ENCODE results near the gene KAZN.
"Not testable (repeated sequence)": the region's sequence is repeated elsewhere in the genome, so short reads cannot be mapped to it uniquely, and the experiment has no call there.

The KAZN gene

DNA sequence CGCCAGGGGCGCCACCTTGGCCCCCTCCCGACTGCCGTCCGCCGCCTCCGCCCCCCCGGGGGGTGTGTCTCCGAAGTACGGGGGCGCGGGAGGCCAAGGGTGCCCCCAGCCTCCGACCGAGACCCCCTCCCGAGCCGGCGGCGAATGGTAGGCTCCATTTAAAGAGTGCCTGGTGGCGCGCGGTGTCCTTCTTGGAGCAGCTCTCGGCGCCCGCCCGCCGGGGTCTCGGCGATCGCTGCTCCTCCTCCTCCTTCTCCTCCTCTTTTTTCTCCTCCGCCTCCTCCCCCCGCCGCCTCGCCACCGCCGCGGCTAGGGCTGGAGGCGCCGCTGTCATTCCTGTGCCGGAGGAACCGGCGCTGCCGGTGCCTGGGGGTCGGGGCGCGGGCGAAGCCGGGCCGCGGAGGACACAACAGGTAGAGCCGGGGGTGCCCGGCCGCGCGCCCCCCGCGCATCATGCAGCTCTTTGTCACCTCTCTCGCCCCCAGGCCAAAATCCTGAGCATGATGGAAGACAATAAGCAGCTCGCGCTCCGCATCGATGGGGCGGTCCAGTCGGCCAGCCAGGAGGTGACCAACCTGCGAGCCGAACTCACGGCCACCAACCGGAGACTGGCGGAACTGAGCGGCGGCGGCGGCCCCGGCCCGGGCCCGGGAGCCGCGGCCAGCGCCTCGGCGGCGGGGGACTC lies at the start of gene KAZN:
Gene KAZN, plus strand, starts transcription at position 188 of the 685 bp plus-strand sequence.
- DNase-seq: peak; percentile 43

DNA sequence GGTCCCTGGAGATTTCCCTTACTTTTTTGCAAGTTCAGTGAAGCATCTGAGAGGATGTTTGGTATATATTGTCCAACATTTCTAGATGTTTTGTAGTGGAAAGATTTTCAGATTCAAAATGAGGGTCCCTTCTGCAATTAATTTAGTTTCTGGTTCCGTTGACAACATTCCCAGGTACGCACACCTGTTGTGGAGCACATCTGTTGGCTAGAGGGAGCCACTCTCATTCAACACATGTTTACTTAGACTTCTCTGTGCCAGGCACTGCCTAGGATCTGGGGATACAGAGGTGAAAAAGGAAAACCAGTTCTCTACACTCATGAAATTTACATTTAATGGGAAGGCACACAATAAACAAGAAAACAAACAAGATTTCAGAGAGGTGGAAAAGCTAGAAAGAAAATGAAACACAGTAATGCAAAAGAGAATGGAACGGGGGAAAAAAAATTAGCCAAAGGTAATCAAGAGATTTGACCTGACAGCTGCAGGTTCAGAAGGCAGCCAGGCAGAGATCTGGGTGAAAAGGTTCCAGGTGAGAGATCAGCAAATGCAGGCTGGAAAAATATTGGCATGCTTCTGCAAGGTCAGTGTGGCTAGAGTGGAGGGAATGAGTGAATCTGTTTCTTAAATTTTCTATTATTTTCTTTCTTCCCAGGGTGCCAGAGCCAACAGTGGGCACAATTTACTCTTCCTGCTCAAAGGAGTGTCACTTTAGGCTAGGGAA lies 48.4 kb upstream of the KAZN start:
- DNase-seq: peak; percentile 42

DNA sequence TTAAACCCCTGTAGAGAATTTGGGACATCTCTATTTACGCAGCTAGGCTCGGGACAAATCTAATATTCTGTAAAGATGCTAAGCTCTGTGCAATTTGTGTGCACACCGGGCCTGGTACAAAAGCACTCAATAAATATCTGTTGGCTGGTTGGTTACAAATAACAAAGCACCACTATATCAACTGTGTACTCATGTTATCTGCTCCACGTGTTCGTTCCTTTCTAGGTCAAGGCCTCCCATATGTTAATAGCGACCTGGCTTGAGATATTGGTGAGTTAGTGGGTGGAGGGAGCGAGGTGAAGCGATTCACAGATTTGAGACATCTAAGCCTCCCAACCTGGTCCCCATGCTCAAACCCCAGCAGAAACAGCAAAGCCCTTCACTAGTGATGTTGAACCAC lies 47.1 kb upstream of the KAZN start:
- DNase-seq: no peak

DNA sequence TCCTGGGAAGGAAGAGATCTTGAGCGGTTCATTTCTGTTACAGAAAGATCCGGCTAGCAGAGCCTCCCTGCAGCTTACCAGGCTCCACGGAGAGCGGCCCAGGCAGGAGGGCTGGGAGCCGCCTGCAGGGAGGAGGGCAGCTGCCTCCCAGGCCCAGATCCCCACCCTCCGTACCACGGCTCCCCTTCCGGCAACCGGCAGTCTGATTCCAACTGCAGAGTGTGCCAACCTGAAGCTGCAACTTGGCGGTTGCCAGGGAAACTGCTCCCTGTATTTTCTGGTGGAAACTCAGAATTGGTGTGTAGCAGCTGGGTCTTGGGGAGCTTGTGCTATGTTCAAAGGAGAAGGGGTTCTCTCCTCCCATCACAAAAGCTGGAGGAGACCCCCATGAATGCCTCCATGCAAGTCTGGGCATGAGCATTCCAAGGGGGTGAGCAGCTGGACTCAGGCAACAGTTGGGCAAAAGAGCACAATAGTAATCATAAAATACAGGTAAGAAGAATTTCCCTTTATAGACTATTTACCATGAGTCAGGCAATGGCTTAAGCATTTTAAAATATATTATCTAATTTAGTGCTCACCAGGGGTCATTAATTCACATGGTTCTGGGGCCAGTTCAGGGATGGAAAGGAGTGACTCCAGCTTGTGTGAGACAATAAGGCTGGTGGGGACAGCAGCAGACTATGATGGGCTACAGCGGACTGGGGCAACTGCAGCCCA lies 46.1 kb upstream of the KAZN start:
- DNase-seq: no peak

DNA sequence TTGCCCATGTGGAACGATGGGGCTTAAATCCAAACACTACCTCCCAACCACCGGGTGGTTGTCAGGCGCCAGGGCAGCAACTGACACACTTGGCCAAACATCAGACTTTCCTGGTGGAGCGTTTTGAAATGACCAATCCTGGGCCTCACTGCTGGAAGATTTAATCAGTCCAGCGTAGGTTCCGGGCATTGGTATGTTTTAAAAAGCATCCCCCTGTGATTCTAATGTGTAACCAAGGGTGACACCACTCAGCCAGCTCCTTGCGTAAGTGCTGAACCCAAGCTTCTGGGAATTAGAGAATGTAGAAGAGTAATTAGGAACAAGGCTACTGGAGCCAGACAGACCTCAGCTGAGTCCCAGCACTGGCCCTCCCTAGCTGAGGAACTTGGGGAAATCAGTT lies 44.8 kb upstream of the KAZN start:
- no peak for DNase-seq

DNA sequence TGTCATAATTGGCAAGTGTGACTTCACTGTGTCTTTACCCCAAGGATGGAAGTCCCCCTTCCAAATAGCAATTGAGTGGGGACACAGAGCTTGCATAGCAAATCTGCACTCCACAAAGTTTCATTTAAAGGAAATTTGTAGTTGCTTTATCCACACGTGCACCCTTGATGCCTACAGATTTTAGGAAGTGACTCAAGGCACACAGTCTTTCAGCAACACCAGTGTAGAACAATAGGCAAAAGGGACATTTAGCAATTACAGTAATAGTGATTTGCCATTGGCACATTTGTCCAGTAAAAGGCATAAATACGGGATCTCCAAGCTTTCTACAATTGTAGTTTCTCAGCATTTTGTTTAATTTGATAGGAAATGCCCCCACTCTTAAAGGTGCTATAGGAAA lies 43.4 kb upstream of the KAZN start:
- DNase-seq: no peak

DNA sequence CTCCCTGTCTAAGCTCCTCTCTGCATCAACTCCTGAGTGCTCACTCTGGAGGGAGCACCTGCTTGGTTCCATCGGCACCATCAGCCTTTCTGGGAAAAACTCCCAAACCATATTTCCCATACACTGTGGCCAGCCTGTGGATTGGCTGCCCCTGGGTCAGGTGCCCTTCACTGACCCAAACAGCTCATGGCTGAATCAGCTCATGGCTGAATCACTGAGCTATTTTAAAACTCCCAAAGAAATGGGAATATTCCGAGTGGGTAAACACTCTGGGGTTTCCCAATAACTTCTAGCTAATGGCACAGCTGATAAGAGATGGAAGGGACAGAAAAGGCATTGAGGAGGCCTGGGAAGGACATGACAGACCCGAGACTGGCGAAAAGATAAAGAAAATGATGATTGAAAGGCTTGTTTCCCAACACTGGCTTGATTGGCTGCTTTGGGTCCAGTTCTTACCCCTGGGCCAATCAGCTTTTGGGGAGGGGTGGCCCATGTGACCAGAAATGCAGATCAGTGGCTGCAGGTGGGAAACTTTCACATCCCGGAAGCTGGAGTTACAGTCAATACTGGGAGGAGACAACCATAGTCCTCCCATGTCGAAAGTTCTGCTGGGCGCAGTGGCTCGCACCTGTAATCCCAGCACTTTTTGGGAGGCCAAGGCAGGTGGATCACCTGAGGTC lies 37.3 kb upstream of the KAZN start:
- no peak for DNase-seq

DNA sequence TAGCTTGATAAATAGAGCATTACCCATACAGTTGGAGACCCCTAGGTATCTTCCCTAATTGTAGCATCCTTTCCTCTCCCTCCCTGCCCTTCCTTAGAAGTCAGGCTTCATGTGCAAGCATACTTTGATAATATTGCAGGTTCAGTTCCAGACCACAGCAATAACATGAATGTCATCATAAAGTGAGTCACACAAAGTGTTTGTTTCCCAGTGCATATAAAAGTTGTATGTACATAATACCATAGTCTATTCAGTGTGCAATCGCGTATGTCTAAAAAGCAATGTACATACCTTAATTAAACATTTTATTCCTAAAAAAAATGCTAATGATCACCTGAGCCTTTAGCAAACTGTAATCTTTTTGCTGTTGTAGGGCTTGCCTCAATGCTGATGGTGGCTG lies 33.4 kb upstream of the KAZN start:
- no peak for DNase-seq

DNA sequence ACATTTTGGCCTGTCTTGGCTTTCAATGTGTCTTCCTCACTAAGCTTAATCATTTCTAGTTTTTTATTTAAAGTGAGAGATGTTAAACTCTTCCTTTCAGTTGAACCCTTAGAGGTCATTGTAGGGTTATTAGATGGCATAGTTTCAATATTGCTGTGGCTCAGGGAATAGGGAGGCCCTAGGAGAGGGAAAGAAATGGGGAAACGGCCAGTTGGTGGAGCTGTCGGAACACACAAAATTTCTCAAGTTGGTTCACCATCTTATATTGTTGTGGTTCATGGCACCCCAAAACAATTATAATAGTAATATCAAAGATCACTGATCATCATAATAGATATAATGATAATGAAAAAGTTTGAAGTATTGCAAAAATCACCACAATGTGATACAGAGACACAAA lies 31.4 kb upstream of the KAZN start:
- DNase-seq: no peak

DNA sequence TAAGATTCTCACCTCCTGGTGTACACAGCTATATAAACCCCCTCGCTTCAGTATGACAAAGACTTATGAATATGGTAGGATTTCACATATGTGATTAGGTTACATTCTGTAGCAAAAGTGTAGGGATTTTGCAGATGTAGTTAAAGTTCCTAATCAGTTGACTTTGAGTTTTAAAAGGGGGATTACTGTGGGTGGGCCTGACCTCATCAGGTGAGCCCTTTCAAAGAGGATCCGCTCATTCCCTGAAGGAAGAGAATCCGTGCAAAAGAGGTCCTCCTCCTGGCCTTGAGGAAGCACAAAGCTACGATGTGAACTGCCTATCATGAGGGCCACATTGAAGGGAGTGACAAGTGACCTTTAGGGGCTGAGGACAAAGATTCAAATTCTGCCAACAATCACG lies 30.6 kb upstream of the KAZN start:
- no peak for DNase-seq

DNA sequence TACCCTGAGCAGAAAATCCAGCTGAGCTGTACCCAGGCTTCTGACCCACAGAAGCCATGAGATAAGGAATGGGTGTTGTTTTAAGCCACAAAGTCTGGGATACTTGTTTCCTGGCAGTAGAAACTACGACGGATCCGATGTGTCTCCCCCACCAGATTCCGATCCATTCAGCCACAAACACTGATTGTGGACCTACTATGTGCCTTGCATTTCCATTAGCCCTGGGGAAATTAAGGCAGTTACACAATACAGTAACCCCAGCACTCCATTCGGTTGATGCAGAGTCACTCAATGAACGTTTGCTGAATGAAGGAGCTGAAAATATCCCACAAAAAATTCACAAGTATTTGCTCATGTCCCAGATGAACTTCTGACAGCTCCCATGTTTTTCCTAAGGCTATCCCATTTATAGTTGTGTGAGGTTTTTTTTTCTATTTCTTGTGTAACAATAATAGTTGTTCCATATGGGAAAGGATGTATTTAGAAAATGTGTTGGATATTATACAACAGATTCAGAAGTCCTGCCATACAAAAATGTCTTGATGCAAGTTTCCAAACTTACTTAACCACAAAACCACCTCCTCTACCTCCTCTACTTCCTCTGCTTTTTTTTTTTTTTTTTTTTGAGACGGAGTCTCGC lies 29.6 kb upstream of the KAZN start:
- no peak for DNase-seq

DNA sequence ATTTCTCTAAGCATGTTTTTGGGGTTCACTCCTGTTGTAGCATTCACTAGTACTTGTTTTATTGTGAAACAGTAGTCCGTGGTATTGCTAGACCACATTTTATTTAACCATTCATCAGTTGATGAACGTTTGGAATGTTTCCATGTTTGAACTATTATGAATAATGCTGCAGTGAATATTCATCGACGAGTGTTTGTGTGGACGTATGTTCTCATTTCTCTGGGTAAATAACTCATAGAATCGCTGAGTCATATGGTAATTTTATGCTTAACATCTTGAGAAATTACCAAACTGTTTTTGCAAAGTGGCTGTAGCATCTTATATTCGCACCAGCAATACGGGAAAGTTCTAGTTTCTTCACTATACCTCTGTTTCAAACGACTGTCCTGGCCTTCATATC lies 28.0 kb upstream of the KAZN start:
- no peak for DNase-seq

DNA sequence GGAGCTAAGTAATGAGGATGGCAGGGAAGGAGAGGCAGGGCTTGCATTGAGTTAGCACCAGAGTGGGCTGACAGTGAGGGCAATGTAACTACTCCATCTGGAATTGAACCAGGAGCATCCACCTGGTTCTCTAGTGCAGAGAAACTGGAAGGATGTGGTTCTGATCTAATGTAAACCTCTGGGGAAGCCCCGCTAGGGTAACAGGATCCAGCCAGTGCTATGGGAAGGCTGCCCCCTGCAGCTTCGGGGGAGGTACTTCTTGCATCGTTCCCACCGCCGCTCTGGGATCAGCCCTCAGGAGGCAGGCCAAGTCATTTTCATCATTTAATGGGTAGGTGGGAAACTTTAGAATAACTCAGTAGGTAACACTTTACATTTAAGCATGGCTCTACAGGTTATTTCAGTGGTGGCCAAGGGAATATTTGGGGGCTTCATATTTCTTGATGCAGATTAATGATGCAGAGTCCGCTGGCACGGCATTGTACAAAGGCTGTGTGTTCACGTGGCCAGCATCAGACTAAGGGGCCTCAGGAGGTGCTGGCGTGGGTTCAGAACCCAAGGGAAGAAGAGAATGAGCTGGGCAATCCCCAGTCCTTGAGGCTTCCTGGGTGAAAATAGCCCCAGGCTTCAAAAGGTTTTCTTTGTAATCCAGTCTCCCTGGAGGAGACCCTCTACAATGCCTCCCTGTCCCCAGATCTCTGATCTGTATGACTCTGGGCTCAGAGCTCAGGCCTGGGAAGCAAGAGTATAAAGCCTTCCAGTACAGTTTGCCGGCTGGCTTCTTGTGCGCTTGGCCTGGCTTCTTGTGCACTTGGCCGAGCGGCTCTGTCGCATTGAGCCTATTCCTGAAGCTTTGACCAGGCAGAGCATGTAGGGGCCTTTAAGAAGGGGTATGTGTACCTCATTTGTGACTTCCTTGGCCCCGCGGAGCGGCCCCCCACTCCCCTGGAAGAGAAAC lies 26.4 kb upstream of the KAZN start:
- no peak for DNase-seq

DNA sequence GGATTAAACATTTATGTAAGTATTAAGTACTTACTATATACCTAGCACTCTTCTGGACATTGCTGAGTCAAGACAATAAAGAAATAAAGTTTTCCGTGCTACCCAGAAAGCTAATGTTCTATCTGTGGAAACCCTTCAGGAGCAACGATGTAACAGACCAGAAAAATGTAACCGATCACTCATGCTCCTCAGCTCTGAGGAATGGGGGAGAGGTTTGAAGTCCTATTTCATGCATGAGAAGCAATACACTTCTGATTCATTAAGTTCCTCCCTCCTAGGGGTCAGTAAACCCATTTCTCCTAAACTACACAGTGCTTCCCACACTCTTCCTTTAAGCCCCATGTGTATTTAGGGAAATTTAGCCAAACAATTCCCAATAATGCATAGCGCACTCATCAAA lies 25.6 kb upstream of the KAZN start:
- no peak for DNase-seq

DNA sequence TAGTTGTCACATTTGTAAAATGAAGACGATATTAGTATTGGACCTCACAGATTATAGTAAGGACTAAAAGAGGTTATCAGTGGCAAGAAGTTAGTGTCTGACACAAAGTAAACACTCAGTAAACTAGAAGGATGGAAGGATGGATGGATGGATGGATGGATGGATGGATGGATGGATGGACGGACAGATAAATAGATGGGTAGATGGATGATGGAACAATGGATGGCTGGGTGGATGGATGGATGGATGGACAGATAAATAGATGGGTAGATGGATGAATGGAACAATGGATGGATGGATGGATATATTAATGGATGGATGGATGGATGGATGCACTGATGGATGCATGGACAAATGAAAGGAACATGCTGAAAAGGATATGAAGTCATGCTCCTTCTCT lies 22.3 kb upstream of the KAZN start:
- no peak for DNase-seq

DNA sequence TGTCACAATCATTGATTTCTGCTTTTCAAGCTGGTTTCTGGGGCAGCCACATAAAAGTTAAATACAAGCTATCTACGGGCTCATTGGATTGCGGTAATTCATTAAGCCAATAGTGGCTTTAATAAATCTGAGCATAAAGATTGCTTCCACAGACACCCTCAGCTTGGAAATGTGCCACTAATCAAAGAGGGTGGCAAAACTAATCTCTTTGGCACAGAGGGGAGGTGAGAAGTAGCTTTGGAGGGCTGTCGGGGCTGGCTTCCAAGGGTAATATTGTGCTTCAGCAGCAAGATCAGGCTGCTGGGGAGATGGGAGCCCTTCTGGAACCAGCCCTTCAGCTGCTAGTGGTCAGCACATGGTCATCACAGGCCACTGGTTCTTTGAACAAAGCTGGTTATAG lies 21.2 kb upstream of the KAZN start:
- no peak for DNase-seq

DNA sequence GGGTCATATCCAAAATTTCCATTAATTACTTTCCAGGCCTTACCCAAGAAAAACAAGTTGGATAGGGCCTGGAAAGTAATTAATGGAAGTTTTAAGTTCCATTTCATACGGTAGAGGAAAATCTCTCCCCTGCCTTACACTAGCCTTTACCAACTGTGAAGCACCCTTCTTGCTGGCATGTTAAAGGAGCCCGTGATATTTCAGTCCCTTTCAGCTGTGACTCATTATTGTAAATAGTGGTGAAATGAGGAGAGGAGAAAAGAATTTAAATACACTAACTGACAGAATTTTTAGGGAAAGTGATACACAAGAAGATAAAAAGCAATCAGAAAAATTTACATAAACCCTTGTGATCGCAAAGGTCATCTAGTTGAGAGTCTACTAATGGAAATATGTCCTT lies 20.3 kb upstream of the KAZN start:
- no peak for DNase-seq

DNA sequence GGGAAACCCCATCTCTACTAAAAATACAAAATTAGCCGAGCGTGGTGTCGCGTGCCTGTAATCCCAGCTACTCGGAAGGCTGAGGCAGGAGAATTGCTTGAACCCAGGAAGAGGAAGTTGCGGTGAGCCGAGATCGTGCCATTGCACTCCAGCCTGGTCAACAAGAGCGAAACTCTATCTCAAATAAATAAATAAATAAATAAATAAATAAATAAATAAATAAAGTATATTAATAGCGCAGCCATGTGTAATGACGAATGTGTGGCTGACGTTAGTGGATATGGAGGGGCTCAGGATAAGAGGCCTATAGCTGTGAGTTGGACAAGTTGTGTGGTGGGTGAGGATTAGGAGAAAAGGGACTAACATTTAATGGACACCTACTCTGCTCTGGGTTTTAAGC lies 18.2 kb upstream of the KAZN start:
- not testable (repeated sequence) for DNase-seq

DNA sequence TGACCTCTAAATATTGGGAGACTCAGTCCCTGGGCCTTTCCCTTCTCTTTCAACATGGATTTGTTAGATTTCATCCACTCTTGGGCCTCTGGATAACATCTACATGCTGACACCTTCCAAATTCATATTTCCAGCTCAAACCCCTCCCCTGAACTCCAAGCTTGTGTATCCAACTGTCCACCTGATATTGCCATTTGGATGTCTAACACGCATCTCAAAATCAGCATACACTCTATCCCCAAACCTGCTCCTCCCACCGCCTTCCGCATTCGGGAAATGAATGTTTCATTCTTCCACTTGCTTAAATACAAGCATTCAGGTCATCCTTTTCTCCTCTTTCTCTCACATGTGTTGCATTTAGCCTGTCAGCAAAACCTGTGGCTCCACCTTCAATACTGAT lies 17.5 kb upstream of the KAZN start:
- no peak for DNase-seq

DNA sequence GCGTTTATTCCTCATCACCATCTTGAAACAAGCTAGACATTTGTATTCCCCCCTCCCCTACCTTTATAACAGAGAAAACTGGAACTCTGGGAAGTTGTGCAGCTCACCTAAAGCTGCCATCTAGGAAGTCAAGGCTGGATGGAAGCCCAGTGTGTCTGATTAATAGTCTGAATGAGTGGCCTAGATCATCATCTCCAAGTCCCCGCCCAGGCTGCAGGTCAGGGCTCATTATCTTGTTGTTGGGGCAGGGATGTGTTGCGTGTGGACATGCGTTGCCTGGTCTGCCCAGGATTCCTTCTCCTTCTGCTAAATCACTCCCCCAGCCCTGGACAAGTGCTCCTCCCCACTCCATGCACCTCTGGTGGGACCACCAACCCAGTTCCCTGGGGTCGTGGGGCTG lies 14.7 kb upstream of the KAZN start:
- no peak for DNase-seq

DNA sequence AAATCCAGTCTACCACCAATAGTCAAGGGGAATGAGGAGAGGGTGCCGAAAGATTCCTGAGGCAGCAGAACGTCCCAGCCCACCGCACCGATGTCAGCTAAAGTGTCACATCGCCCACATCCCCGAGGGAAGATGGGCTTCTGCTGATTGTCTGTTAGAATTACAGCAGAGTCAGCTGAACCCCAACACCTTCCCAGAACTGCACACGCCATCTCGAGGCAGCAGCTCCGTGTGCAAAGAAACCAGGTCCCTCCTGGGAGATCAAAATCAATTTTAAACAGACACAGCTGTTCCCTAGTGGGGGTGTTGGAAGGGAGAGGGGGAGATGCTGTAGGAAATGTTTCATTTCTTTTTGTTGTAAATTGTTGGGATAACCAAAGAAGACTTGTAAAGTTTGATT lies 12.8 kb upstream of the KAZN start:
- no peak for DNase-seq

All from NCI-H345 (cell line).